HG03039 (cell line): ENCODE data around the gene MOB2.

ENCODE experiments used
- ATAC-seq: cut with Tn5 transposase; IDR thresholded peaks from one replicate; pipeline ENCODE4 v1.9.1; 2021; ENCODE audit warnings: mild to moderate bottlenecking, moderate library complexity; ENCODE audit not compliant: unreplicated experiment

The MOB2 gene

DNA sequence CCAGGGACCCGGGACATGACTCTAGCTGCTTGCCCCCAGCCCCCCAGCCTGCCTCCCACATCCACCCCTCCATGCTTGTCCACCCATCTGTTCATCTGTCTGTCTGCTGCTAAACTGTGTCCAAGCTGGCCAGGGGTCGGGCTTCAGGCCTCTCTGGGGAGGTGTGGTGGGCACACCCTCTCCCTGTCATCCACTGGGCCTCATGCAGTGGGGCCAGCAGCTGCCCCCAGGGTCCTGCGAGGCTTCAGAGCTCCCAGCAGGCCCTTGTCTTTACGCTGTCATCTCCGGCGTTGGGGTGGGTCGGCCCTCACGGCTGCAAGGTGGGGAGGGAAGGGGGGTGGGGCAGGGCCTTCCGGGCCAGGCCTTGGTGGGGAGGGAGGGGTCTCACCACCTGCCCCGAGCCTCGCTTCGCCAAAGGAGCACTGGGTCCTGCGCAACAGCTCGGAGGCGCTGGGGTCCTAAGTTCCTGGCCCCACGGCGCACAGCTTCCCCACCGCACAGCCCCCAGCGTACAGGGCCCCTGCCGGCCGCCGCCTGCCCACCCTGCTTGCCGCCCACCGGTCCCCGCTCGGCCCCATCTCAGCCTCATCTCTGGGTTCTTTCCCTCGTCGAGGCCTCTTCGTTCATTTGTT, 26.7 kb downstream of the MOB2 start:
- ATAC-seq = no peak

DNA sequence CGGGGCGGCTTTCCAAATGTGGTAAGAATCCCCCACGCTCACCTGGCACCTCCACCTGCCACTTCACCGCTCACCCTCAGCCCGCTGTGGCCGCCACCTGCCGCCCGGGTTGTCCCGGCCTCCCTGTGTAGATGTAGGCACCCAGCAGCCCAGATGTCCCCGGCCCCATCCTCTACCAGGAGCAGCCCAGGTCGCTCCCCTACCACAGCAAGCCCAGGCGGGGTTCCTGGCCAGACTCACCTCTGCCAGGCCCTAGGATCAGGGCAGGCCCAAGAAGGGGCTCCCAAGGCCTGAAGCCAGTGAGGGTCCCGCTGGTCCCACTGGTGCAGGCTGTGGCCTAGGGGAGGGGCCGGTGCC, 27.4 kb downstream of the MOB2 start:
- no peak for ATAC-seq

DNA sequence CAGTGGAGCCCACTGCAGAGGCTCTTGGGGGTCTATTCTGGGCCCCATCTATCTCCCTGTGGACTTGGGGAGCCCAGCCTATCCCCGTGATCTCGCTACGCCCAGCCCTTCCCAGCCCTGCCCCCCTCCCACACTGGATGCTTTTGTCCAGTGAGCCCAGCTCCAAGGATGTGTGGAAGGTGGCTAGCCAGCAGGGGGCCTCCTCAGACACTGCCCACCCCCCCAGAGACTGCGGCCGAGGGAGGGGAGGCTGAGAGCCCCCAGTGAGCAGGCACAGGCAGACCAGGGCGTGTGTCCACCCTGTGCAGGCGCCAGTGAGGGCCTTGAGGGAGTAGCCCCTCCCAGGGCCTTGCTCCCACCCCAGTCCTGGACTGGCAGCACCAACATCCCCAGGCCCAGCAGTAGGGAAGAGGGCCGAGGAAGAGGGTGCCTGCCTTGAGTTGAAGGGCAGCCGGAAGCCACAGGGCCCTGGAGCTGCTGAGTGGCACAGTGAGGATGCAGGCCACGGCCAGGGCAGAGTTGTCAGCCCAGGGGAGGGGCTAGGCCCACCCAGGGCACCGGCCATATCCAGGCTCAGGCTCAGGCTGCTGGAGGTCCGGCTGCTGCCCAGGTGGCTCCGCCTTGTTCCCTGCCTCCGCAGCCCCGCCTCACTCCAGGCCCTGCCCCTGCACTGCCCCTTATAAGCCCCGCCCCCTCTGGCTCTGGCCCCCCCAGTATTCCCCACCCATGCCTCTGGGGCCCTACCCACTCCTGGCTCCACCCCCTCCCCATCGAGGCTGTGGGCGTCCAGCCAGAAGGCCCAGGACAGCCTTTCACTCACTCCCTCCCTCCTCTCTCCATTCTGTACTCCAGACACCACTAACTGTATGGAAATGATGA, 28.0 kb downstream of the MOB2 start:
- ATAC-seq = no peak

DNA sequence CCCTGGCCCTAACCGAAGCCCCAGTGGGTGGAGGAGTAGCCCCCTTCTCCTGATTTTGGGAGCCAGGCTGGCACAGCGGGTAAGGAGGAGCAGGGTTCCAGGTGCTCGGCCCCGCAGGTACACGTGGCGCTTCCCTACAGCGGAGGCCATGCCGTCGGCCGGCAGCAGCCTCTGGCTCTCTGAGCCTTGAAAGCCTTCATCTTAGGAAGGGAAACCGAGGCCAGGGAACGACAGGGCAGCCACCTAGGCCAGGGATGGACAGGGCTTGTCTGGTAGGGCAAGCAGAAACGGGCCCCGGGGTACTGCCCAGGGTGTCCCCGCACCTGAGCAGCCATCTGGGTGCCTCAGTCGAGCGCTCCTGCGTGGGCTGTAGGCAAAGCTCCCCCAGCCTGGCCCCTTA, 28.7 kb downstream of the MOB2 start:
- ATAC-seq = no peak

DNA sequence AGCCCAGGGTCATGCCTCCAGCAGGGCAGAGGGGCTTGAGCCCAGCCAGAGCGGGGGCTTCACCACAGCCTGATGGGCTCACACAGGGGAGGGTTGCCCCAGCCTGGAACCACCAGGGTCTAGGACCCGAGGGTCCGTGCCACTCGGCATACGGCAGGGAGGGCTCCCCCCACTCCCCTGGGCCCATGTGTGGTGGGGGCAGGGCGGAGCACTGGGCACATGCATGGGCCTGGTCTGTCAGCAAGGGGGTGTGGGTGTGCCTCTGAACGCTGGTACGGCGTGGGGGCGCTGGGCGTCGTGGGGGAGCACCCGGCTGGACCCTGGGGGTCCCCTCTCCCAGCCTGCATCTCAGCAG, 29.3 kb downstream of the MOB2 start:
- ATAC-seq = no peak

DNA sequence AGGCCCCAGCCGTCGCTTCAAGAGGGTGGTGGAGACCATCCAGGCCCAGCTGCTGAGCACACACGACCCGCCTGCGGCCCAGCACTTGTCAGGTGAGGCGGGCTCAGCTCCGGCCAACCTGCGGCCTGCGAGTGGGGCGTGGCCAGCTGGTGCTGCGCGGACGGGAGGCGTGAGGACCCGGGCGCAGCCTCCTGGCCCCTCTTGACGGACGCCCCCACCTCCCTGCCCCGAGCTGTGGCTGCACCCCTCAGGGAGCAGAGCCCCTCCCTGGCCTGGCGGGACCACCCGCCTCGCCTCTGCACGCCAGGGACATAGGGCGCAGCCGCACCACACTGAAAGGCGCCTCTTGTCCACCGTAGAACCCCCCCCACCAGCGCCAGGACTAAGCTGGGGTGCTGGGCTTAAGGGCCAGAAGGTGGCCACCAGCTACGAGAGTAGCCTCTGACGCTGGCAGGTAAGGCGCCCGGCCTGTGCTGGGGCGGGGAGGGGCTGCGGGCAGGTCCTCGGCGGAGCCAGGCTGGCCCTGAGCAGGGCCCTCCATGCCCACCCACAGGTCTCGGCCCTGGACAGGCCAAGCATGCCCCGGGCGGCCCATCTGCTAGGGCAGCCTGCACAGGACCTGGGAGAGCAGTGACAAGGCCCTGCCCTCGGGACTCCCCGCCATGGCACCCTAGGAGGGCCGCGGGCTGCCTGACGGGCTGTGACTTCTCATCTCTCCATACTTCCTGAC, 29.8 kb downstream of the MOB2 start:
- no peak for ATAC-seq

DNA sequence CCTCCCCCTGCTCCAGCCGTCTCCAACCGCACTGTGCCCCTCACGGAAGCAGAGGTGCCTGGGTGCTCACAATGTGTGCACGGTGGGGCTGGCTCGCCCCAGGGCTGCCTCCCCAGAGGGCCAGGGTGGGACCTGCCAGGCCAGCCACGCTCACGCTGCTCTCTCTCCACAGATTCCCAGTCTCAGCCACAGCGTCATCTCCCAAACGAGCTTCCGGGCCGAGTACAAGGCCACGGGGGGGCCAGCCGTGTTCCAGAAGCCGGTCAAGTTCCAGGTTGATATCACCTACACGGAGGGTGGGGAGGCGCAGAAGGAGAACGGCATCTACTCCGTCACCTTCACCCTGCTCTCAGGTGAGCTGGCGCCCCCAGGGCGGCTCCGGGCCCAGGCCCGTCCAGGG, 30.4 kb downstream of the MOB2 start:
- no peak for ATAC-seq

- ATAC-seq = no peak
These were observed 30.9 kb downstream of the MOB2 start for GRCh38 chr11:1455763-1456060.

DNA sequence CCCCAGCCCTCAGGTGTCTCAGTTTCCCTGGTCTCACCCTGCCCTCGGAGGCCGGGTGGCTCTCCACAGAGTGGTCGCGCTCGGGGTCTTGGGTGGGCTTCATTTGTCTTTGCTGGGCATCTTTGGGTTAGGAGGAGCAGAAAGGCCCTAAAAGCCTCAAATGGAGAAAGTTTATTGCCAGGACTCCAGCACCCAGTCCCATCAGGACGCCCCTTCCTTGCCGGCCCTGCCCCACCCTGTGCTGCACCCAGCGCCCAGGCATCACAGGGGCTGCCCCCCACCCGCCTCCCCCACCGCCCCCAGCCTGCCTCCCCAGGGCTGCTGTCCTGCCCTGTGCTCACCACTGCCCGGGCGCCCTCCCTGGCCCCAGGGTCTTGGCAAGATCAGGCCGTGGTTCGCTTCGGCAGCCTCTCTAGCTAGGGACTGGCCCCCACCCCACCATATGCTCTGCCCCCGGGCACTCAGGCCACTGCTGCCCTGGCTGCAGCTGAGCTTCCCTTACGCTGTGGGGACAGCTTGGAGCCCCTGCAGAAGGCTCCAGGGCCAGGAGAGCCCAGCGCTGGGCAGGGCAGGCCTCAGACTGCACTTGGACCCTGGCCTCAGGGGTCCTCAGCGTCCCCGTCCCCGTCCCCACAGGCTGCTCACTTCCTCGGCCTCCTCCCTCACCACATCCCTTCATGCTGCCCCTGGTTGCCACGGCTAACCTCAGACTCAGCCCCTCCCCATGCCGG, 31.4 kb downstream of the MOB2 start:
- ATAC-seq = no peak

DNA sequence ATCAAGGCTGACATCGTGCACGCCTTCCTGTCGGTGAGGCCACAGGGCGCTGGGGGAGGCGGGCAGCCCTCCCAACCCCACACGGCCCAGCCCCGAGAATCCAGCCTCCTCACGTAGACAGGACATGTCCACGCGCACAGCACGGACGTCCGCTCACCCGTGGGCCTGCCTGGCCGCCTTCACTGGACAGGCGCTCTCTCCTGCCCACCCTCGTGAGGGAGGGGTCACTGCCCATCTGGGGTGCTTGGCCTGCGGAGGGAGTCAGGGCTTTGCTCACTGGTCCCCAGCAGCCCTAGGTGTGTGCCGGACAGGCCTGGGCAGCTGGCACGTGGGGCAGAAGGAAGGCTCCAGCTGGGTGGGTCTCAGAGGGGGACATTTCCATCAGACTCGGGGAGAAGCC, 32.0 kb downstream of the MOB2 start:
- ATAC-seq = no peak

- no peak for ATAC-seq
These were observed 33.0 kb downstream of the MOB2 start for GRCh38 chr11:1453611-1454034.

DNA sequence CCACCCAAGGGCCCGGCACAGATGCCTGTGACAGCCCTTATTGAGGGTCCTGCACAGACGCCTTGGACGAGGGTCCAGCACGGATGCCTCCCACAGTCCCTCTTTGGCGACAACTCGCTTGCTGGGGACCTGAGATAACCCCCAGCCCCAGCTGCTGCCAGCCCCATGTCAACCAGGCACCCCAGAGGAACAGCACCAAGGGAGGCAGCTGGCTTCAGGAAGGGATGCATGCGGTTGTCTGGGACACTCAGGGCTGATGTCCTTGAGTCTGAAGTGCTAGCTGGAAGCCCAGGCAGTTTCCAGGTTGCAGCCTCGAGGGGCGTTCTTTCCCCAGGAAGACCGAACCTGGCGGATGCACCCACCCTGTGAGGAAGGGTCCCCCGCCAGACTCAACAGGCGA, 33.8 kb downstream of the MOB2 start:
- ATAC-seq = no peak

GRCh38 chr11:1451781-1452470, 34.7 kb downstream of the MOB2 start:
- ATAC-seq = no peak

GRCh38 chr11:1450949-1451710, 35.4 kb downstream of the MOB2 start:
- no peak for ATAC-seq

DNA sequence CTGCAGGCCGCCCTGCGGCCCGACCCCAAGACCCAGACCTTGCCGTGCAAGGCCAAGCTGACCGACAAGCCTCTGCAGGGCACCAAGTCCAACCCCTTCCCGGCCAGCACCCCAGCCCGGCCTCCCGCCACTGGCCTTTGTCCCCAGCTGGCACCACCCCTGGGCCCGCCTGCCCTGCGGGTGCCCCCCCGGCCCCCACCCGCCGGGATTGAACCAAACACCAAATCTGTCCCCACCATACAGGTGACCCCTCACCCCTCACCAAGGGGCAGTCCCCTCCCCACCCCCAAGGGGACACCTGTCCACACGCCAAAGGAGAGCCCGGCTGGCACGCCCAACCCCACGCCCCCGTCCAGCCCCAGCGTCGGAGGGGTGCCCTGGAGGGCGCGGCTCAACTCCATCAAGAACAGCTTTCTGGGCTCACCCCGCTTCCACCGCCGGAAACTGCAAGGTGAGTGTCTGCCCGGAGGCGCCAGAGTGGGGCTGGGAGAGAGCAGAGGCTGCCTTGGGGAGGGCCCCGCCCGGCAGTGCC, 36.2 kb downstream of the MOB2 start:
- ATAC-seq = no peak

DNA sequence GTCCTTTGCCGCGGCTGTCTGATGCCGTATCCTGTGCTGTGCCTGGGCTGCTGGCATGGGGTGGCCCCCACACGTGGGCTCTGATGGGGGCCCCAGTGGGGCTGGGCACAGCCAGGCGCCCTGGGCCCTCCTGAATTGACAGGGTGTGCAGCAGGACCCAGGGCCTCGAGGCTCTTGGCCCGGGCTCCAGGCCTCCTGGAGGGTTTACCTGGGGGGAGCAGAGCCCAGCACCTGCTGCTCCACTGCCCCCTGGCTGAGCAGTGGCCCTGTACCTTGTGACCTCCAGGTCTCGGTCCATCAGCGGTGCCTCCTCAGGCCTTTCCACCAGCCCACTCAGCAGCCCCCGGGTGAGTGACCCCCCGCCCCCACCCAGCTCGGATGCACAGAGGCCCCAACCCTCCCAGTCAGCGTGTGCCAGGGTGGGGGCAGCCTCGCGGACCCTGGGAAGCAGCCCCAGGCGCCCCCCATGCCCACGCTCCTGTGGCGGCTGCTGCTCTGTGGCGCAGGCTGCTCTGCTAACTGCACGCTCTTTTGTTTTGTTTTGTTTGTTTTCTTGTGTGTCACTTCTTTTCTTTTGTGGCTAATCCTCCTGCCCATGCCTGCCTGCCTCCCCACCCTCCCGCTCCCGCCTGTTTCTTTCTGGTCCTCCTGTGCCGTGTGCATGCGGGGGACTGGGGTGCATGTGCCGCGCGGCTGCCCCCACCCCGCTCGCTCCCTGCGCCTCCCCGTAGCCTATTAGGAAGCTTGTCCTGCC, 36.9 kb downstream of the MOB2 start:
- ATAC-seq = no peak

- ATAC-seq = no peak
These were observed 37.7 kb downstream of the MOB2 start for GRCh38 chr11:1448882-1449281.

DNA sequence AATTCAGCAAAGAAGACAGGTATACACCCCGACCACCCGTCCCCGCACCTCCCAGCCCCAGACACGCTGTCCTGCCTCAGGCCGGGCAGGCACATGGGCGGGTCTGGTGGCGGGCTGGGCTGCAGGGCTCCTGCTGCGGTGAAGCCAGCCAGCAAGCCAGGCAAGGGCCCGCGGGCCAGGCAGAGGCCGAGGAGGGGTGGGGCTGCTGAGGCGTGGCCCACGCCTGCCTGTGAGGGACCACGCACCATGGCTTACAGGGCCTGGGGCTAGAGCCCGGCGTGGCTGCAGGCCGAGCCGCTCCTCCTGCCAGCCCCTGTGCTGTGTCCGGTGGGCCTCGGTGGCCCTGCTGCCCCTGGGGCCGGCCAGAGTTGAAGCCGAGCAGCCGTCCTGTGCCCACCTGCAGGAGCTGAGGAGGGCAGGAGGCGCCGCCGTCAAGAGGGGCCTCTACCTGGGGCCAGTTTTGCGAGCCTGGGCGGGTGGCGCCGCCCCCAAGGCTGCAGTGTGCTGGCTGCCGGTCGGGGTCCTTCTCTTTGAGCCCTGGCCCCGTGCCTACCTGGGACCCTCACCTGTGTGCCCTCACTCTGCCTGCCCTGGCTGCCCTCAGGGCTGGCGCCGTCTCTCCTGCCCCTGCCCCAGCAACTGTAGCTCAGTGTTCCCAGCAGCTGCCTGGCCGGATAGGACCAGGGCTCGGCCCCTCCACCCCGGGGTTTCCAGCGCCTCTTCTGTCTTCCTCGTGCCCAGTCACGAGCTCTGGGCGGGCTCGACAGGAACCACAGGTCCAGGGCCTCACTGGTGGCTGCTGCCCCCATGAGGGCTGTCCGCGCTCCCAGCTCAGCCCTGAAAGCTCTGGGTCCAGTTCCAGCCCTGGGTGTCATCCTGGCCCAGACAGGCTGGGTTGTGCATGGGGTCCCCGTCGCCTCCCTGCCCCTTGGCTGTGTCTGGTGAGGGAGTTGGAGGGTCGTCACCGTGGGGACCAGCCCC, 38.4 kb downstream of the MOB2 start:
- no peak for ATAC-seq
